ENCODE results near the gene SOX6.

Gene SOX6

DNA sequence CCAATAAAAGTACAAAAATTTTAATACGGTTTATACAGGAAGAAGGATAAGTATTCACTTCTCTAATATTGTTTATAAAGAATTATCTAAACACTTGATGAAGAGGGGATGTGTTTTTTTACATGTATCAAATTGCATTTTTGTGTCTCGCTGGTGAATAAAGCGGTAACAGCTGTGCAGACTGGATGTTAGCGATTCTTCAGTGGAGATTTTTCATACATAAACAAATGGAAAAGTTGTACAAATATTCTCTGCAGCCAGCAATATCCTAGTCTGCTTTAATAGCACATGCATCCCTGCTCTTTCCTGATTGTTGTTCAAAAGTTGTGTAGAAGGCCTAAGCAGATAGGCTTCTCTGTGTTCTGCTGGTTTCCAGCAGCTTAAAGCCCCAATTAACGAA is 369.3 kb downstream of the SOX6 start:
- Histone ChIP-seq H3K27me3 (ENCODE audit: low read depth, low read length) (no peaks in the 10 kb centered on the region), H2AFZ (ENCODE audit: low read depth, low read length) (no peak overlapping the region), H3K4me1 (ENCODE audit: low read length) (no peaks in the 10 kb centered on the region), H3K4me3 (ENCODE audit: low read length) (no peak overlapping the region), H3K27ac (ENCODE audit: low read length) (no peak overlapping the region), H3K36me3 (replicated peaks; ENCODE audit: low read depth, low read length) (no peaks in the 10 kb centered on the region), H3K9ac (ENCODE audit: low read length) (no peak overlapping the region), H3K79me2 (ENCODE audit: low read length) (no peaks in the 10 kb centered on the region), H3K9me3 (ENCODE audit: insufficient read depth, low read length) (no peaks in the 10 kb centered on the region), H3K4me2 (ENCODE audit: low read length) (no peak overlapping the region), H4K20me1 (ENCODE audit: insufficient read depth, low read length) (no peaks in the 10 kb centered on the region)
- TF ChIP-seq, protein P1, sequence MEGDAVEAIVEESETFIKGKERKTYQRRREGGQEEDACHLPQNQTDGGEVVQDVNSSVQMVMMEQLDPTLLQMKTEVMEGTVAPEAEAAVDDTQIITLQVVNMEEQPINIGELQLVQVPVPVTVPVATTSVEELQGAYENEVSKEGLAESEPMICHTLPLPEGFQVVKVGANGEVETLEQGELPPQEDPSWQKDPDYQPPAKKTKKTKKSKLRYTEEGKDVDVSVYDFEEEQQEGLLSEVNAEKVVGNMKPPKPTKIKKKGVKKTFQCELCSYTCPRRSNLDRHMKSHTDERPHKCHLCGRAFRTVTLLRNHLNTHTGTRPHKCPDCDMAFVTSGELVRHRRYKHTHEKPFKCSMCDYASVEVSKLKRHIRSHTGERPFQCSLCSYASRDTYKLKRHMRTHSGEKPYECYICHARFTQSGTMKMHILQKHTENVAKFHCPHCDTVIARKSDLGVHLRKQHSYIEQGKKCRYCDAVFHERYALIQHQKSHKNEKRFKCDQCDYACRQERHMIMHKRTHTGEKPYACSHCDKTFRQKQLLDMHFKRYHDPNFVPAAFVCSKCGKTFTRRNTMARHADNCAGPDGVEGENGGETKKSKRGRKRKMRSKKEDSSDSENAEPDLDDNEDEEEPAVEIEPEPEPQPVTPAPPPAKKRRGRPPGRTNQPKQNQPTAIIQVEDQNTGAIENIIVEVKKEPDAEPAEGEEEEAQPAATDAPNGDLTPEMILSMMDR (IDR thresholded peaks at IDR 0.05; ENCODE audit: low read depth, low read length), result no peak
- TF ChIP-seq EZH2phosphoT487 (IDR thresholded peaks at IDR 0.05; ENCODE audit: low read depth), result no peak

DNA sequence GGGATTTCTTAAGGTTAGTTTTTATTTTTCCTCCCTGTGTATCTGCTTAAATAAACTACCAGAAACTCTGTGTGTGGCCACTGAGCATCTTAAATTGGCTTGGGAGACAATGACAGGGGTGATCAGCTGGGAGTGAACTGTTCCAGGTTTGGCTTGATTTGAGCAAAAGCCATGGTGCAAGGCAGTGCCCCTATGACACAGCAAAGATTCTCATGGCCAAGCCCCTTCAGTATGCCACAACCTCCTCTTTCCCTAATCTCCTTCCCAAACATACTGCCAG is 370.5 kb downstream of the SOX6 start:
- Histone ChIP-seq H3K27me3 (ENCODE audit: low read depth, low read length) (no peaks in the 10 kb centered on the region), H3K36me3 (replicated peaks; ENCODE audit: low read depth, low read length) (no peaks in the 10 kb centered on the region), H3K4me2 (ENCODE audit: low read length) (no peak overlapping the region), H3K4me3 (ENCODE audit: low read length) (no peak overlapping the region), H3K27ac (ENCODE audit: low read length) (no peak overlapping the region), H3K9me3 (ENCODE audit: insufficient read depth, low read length) (no peaks in the 10 kb centered on the region), H3K4me1 (ENCODE audit: low read length) (no peaks in the 10 kb centered on the region), H4K20me1 (ENCODE audit: insufficient read depth, low read length) (no peaks in the 10 kb centered on the region), H2AFZ (ENCODE audit: low read depth, low read length) (no peak overlapping the region), H3K9ac (ENCODE audit: low read length) (no peak overlapping the region), H3K79me2 (ENCODE audit: low read length) (no peaks in the 10 kb centered on the region)
- no peak for TF ChIP-seq EZH2phosphoT487 (IDR thresholded peaks at IDR 0.05; ENCODE audit: low read depth)
- TF ChIP-seq, protein P1 (IDR thresholded peaks at IDR 0.05; ENCODE audit: low read depth, low read length), result no peak

DNA sequence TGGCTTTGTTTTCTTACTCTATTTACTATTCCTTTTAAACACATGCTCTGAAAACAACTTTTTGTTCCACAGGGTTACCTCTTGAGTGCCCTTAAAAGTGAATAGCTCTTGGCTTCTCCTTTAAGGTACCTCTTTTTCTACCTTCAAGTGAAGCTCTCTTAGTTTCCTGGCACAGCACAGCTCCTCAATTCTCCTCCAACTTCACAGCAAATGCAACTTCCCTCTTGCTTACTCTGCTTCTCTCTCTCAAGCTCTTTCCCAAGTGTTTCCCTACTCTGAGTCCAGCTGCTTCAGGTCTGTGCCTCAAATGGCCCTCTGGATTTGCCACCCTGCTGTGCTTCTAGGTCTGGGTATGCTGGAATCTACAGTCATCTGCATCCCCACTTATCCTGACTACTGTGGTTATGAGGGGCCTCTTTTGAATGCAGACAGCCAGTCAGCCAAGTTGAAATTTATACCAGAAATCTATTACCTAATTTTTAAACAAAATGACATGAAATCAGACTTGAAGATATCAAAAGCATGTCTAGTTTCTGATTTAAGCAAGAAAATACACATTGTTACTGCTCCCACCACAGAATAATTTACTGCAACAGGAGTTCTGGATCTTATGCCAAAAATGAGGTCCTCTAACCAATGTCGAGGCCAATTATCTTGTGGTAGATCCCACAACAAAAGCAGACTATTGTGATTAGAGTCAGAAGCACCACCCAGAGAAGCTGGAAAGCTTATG is 371.1 kb downstream of the SOX6 start:
- no peaks in the 10 kb centered on the region for H3K4me1 ChIP-seq (ENCODE audit: low read length)
- H2AFZ ChIP-seq (ENCODE audit: low read depth, low read length), result no peak overlapping the region

DNA sequence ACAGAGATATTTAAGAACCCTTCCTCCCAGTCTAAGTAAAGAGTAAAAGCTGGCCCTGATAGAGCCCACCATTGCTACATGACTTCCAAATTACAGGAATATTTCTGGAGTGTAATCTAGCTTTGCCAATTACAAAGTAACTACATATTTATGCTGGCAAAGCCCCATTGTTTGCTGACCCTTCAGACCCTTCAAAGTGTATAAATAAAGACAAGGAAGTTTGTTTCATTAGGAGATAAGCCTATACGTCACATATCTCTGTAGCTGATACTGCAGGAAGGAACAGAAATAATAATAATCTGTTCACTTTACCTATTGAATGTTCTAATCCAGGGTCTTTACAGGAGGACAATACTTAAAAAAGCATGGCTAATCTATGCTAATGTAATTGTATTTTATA is 375.1 kb downstream of the SOX6 start:
- H3K27ac ChIP-seq (ENCODE audit: low read length), result no peak overlapping the region
- no peaks in the 10 kb centered on the region for H3K79me2 ChIP-seq (ENCODE audit: low read length)
- no peaks in the 10 kb centered on the region for H3K36me3 ChIP-seq (replicated peaks; ENCODE audit: low read depth, low read length)
- H3K9ac ChIP-seq (ENCODE audit: low read length), result no peak overlapping the region
- no peak overlapping the region for H3K4me3 ChIP-seq (ENCODE audit: low read length)
- H2AFZ ChIP-seq (ENCODE audit: low read depth, low read length), result no peak overlapping the region
- H3K27me3 ChIP-seq (ENCODE audit: low read depth, low read length), result no peaks in the 10 kb centered on the region
- no peaks in the 10 kb centered on the region for H4K20me1 ChIP-seq (ENCODE audit: insufficient read depth, low read length)
- no peak for TF ChIP-seq EZH2phosphoT487 (IDR thresholded peaks at IDR 0.05; ENCODE audit: low read depth)
- TF ChIP-seq, protein P1 (IDR thresholded peaks at IDR 0.05; ENCODE audit: low read depth, low read length), result no peak
- no peak overlapping the region for H3K4me2 ChIP-seq (ENCODE audit: low read length)
- H3K4me1 ChIP-seq (ENCODE audit: low read length), result no peaks in the 10 kb centered on the region
- H3K9me3 ChIP-seq (ENCODE audit: insufficient read depth, low read length), result no peaks in the 10 kb centered on the region

More for the DNA sequence above, 371.1 kb downstream of the SOX6 start:
- no peak for TF ChIP-seq EZH2phosphoT487 (IDR thresholded peaks at IDR 0.05; ENCODE audit: low read depth)
- TF ChIP-seq, protein P1 (IDR thresholded peaks at IDR 0.05; ENCODE audit: low read depth, low read length), result no peak
- H3K9ac ChIP-seq (ENCODE audit: low read length), result no peak overlapping the region
- H3K9me3 ChIP-seq (ENCODE audit: insufficient read depth, low read length), result no peaks in the 10 kb centered on the region
- H3K27ac ChIP-seq (ENCODE audit: low read length), result no peak overlapping the region
- no peak overlapping the region for H3K4me2 ChIP-seq (ENCODE audit: low read length)
- H3K27me3 ChIP-seq (ENCODE audit: low read depth, low read length), result no peaks in the 10 kb centered on the region
- H3K36me3 ChIP-seq (replicated peaks; ENCODE audit: low read depth, low read length), result no peaks in the 10 kb centered on the region
- no peaks in the 10 kb centered on the region for H3K79me2 ChIP-seq (ENCODE audit: low read length)
- no peak overlapping the region for H3K4me3 ChIP-seq (ENCODE audit: low read length)
- H4K20me1 ChIP-seq (ENCODE audit: insufficient read depth, low read length), result no peaks in the 10 kb centered on the region
